ENCODE results near the gene NOL4L. TPM values are rescaled to one million over a fixed set of nuclear protein-coding genes. Genes with fewer than 3 reads are reported as not detected.

NOL4L gene
- total and polyA plus RNA-seq, 8 donors: 3.8 to 54.0 (median 15.0) TPM

DNA sequence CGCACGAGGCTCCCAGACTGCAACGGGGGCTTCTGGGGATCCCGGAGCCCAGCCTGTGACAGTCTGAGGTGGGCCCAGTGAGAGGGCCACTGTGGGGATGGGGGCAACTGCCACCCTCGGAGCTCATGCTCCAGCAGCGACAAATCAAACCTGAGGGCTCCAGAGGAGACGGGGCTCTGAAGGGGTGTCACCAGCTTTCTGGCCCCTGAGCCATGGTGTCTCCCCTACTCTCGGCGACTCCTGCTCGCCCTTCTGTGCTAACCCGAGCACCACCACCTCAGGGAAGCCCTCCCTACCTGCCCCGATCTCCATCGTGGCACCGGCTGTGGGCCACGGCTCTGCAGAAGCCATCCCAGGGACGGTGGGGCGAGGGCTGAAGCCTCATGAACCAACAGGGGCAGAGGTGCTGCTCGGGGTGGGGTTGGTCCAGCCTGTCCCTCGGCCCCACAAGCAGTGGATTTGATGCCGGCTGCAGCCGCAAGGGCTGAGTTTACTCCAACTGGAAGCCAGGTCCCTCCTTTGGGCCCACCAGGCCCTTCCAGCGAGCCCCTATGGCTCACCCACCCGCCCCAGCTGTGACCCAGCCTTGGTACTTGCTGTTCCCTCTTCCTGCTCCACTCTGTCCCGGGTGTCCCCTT lies 124.3 kb downstream of the NOL4L start:
- no peaks in the 10 kb centered on the region for H3K9me3 ChIP-seq
- 91 to 96% (median 93%) methylated on average over 19 to 24 of the region's 24 CpGs for WGBS, 5 donors
- peaks cover 2 to 33% (median 13%) of the 10 kb centered on the region in 4 donors for H3K36me3 ChIP-seq
- intact Hi-C loops (cut with DNase I; ENCODE audit: low total_unique reads): no loop called here
- TF ChIP-seq POLR2AphosphoS5 (IDR thresholded peaks at IDR 0.05) (no peak), POLR2A (IDR thresholded peaks at IDR 0.05) (no peak), EP300 (IDR thresholded peaks at IDR 0.05) (no peak)
- TF ChIP-seq, protein P1, sequence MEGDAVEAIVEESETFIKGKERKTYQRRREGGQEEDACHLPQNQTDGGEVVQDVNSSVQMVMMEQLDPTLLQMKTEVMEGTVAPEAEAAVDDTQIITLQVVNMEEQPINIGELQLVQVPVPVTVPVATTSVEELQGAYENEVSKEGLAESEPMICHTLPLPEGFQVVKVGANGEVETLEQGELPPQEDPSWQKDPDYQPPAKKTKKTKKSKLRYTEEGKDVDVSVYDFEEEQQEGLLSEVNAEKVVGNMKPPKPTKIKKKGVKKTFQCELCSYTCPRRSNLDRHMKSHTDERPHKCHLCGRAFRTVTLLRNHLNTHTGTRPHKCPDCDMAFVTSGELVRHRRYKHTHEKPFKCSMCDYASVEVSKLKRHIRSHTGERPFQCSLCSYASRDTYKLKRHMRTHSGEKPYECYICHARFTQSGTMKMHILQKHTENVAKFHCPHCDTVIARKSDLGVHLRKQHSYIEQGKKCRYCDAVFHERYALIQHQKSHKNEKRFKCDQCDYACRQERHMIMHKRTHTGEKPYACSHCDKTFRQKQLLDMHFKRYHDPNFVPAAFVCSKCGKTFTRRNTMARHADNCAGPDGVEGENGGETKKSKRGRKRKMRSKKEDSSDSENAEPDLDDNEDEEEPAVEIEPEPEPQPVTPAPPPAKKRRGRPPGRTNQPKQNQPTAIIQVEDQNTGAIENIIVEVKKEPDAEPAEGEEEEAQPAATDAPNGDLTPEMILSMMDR (IDR thresholded peaks at IDR 0.05): no peak
- H3K4me3 ChIP-seq: no peak overlapping the region
- H3K27ac ChIP-seq: no peak overlapping the region
- DNase-seq: no peak
- peaks cover 55 to 79% (median 66%) of the 10 kb centered on the region in 4 donors for H3K4me1 ChIP-seq
- no peaks in the 10 kb centered on the region for H3K27me3 ChIP-seq

DNA sequence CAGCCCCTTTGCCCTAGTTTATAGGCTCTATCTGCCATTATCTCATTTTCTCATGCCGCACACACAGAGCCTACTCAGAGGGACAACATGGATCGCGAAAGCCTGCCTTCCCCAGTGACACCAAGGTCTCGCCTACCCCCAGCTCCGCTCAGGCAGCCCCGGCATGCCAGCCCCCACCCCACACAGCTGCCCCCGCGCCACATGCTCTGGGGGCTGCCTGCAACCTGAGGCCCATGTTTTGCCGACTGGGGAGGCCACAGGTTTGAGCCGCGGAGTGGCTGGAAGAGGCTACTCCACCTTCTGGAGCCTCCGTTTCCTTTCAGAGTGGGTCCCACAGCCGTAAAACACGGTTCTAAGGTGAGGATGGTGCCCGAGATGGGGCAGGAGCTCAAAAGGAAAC lies 124.9 kb downstream of the NOL4L start:
- Histone ChIP-seq H3K4me1 (peaks cover 49 to 73% (median 60%) of the 10 kb centered on the region in 4 donors), H3K36me3 (peaks cover 7 to 39% (median 19%) of the 10 kb centered on the region in 4 donors), H3K4me3 (no peak overlapping the region), H3K27me3 (no peaks in the 10 kb centered on the region), H3K27ac (no peak overlapping the region), H3K9me3 (no peaks in the 10 kb centered on the region)
- no peak for TF ChIP-seq EP300 (IDR thresholded peaks at IDR 0.05)
- TF ChIP-seq, protein P1 (IDR thresholded peaks at IDR 0.05): no peak
- no peak for TF ChIP-seq POLR2AphosphoS5 (IDR thresholded peaks at IDR 0.05)
- no peak for TF ChIP-seq POLR2A (IDR thresholded peaks at IDR 0.05)
- no peak for DNase-seq
- WGBS, 5 donors: 86 to 93% (median 89%) methylated on average over 14 to 15 of the region's 15 CpGs
- intact Hi-C loops (cut with DNase I; ENCODE audit: low total_unique reads): no loop called here

DNA sequence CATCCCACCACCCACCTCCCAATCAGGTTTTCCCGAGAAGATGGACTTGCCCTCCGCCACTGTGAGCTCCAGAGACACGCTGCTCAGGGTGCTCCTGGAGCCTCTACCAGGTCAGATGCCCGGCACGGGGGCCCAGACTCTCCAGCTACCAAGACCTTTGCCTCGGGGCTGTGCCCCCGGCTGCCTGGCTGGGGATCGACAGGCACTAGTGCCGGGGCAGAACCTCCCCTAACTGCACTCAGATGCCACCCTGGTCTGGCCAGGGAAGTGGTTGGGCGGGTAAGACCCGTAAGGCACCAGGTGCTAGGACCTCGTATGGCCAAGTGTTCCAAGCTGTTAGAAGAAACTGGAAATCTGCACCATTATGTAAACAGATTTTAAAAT lies 126.3 kb downstream of the NOL4L start:
- no peak overlapping the region for H3K4me3 ChIP-seq
- peak overlapping the region in 1 of 5 donors; percentile 20 for H3K27ac ChIP-seq
- WGBS, 5 donors: 70 to 75% (median 73%) methylated on average over 11 to 12 of the region's 12 CpGs
- peaks cover 9 to 53% (median 33%) of the 10 kb centered on the region in 4 donors for H3K36me3 ChIP-seq
- no peaks in the 10 kb centered on the region for H3K27me3 ChIP-seq
- no peak for TF ChIP-seq EP300 (IDR thresholded peaks at IDR 0.05)
- TF ChIP-seq, protein P1 (IDR thresholded peaks at IDR 0.05): no peak
- TF ChIP-seq POLR2AphosphoS5 (IDR thresholded peaks at IDR 0.05): no peak
- no peak for TF ChIP-seq POLR2A (IDR thresholded peaks at IDR 0.05)
- intact Hi-C loops (cut with DNase I; ENCODE audit: low total_unique reads): no loop called here
- DNase-seq: no peak
- no peaks in the 10 kb centered on the region for H3K9me3 ChIP-seq
- H3K4me1 ChIP-seq: peaks cover 36 to 62% (median 46%) of the 10 kb centered on the region in 4 donors

DNA sequence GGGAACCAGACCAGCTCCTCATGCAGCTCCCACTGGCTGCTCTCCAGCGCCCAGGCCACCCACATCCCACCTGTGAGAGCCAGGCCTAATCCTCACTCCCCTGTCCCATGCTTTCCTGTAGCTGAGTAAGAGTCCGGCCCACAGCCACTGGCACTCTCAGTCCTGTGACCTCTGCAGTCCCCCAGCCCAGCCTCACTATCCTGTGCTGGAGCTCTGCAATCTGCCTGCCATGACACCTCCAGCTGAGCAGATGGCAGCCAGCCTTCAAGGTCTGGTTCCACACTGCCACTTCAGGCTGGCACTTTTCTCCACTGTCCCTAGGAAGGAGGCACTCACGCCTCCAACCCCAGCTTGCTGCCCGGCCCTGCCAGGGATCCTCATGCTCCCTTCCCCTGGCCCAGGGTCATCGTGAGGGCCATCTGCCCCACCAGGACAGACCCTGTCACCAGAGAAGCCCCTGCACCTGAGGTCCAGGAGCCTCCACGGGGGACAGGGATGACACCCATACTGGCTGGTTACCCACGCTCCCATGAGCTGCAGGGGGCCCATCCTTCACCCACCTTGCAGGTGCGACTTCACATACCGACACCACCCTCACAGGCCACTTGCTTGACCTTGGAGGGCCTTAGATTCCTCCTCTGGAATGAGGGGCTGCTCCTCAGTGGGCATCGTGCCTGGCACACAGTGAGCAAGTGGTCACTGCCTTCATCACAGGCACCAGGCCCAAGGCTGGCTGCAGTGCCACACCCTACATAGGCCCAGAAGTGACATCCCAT lies 126.9 kb downstream of the NOL4L start:
- no peak for DNase-seq

More for the DNA sequence above, 126.9 kb downstream of the NOL4L start:
- peak overlapping the region in 1 of 5 donors; percentile 57 for H3K27ac ChIP-seq
- H3K9me3 ChIP-seq: no peaks in the 10 kb centered on the region
- peaks cover 15 to 58% (median 39%) of the 10 kb centered on the region in 4 donors for H3K36me3 ChIP-seq
- TF ChIP-seq POLR2AphosphoS5 (IDR thresholded peaks at IDR 0.05) (no peak), POLR2A (IDR thresholded peaks at IDR 0.05) (no peak), EP300 (IDR thresholded peaks at IDR 0.05) (no peak)
- TF ChIP-seq, protein P1 (IDR thresholded peaks at IDR 0.05): no peak
- H3K4me1 ChIP-seq: peaks cover 30 to 56% (median 40%) of the 10 kb centered on the region in 4 donors
- intact Hi-C loops (cut with DNase I; ENCODE audit: low total_unique reads): no loop called here
- no peaks in the 10 kb centered on the region for H3K27me3 ChIP-seq
- peak overlapping the region in 2 of 4 donors; percentile 54 to 56 for H3K4me3 ChIP-seq
- WGBS, 5 donors: 75 to 85% (median 80%) methylated on average over 8 to 10 of the region's 10 CpGs
